ENCODE results near the gene APAF1. TPM values are rescaled to one million over a fixed set of nuclear protein-coding genes. Genes with fewer than 3 reads are reported as not detected.

The APAF1 gene
- total and polyA plus RNA-seq, 9 of the 15 experiments (the other 6 are each of a cell fraction or from before 2014, with no cell fraction given): 5.1 to 15.7 (median 9.9) TPM

DNA sequence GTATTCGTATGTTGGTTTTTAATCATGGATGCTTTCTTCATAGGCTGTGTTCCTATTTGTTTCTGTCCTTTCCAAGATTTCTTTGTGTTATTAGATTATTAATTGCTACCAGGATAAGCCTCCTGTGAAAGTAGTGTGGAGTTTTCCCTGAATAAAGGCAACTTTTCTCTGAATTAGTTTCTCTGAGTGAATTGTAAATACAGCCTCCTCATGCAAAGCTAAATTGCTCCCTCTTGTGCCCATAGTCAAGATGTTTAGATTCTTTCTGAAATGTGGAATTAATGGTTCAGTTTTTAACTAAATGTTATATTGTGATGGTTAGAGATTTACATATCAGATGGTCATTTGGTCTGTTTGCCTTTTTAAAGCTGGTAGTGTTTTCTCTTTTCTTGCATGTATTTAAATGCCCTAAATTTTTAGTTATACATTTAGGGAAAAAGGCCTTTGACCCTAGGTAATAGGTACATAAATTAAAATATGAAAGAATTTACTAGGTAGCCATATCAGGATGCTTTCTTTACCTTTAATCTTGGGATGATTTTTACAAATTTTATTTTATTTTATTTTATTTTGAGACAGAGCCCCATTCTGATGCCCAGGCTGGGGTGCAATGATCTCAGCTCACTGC is 8.9 kb downstream of the APAF1 start (continued):
- TF ChIP-seq ERF (CRISPR knock-in tag; IDR thresholded peaks at IDR 0.05) (no peak), MECOM (CRISPR knock-in tag; IDR thresholded peaks at IDR 0.05) (no peak), NR2F6 (CRISPR knock-in tag; IDR thresholded peaks at IDR 0.05) (no peak), PTRF (tag; IDR thresholded peaks at IDR 0.05) (no peak), FOXA3 (CRISPR knock-in tag; conservative IDR thresholded peaks at IDR 0.05 in 1 of 2, IDR thresholded peaks at IDR 0.05 in 1 of 2) (peak in 1 of 2 experiments; percentile 63; a peak in 2 of 4 replicates), ZNF384 (IDR thresholded peaks at IDR 0.05; ENCODE audit: low read depth, low read length) (no peak), HMG20B (CRISPR knock-in tag; IDR thresholded peaks at IDR 0.05) (no peak), HDAC3 (IDR thresholded peaks at IDR 0.05; ENCODE audit: borderline replicate concordance, partially characterized antibody) (no peak), FOXK2 (conservative IDR thresholded peaks at IDR 0.05 in 1 of 2, IDR thresholded peaks at IDR 0.05 in 1 of 2; ENCODE audit: low read depth in 2 of 2) (peak; percentile 68 to 77), ELF1 (tag; IDR thresholded peaks at IDR 0.05) (no peak), MYNN (IDR thresholded peaks at IDR 0.05) (no peak), MYNN (CRISPR knock-in tag; IDR thresholded peaks at IDR 0.05) (no peak), HCFC1 (IDR thresholded peaks at IDR 0.05; ENCODE audit: low read depth, low read length) (no peak), ETS2 (tag; IDR thresholded peaks at IDR 0.05; ENCODE audit: borderline replicate concordance, poor library complexity, severe bottlenecking) (no peak), MCM2 (IDR thresholded peaks at IDR 0.05; ENCODE audit: low read depth) (no peak)
- TF ChIP-seq, protein P1, sequence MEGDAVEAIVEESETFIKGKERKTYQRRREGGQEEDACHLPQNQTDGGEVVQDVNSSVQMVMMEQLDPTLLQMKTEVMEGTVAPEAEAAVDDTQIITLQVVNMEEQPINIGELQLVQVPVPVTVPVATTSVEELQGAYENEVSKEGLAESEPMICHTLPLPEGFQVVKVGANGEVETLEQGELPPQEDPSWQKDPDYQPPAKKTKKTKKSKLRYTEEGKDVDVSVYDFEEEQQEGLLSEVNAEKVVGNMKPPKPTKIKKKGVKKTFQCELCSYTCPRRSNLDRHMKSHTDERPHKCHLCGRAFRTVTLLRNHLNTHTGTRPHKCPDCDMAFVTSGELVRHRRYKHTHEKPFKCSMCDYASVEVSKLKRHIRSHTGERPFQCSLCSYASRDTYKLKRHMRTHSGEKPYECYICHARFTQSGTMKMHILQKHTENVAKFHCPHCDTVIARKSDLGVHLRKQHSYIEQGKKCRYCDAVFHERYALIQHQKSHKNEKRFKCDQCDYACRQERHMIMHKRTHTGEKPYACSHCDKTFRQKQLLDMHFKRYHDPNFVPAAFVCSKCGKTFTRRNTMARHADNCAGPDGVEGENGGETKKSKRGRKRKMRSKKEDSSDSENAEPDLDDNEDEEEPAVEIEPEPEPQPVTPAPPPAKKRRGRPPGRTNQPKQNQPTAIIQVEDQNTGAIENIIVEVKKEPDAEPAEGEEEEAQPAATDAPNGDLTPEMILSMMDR (IDR thresholded peaks at IDR 0.05 in 2 of 3, conservative IDR thresholded peaks at IDR 0.05 in 1 of 3; ENCODE audit: insufficient read depth in 2 of 3, low read depth in 1 of 3, low read length in 3 of 3): peak; percentile 42 to 79 (median 59); a peak in 5 of 6 replicates
- TF ChIP-seq, protein P2, sequence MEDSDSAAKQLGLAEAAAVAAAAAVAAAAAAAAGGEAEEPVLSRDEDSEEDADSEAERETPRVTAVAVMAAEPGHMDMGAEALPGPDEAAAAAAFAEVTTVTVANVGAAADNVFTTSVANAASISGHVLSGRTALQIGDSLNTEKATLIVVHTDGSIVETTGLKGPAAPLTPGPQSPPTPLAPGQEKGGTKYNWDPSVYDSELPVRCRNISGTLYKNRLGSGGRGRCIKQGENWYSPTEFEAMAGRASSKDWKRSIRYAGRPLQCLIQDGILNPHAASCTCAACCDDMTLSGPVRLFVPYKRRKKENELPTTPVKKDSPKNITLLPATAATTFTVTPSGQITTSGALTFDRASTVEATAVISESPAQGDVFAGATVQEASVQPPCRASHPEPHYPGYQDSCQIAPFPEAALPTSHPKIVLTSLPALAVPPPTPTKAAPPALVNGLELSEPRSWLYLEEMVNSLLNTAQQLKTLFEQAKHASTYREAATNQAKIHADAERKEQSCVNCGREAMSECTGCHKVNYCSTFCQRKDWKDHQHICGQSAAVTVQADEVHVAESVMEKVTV (CRISPR knock-in tag; IDR thresholded peaks at IDR 0.05): peak; percentile 62; the same call in 1 of the 2 replicates

All from K562 (cell line).